HepG2 (cell line): ENCODE results near the gene KNCN. TPM values are rescaled to one million over a fixed set of nuclear protein-coding genes. Genes with fewer than 3 reads are reported as not detected.

Experiments
- ATAC-seq: fragments of 200-7000 bp; cut with Tn5 transposase; 3 replicates; pipeline ENCODE4 v1.9.1; 2020; ENCODE audit warnings: mild to moderate bottlenecking, moderate library complexity
- BruUV-seq: library from RNA; stranded (reverse); fragments of 400-500 nt; replicated peaks from 2 replicates; lab custom pipeline; 2021; lab: Mats Ljungman, UMichigan
- CTCF ChIA-PET: fragments of 300-600 bp; formaldehyde crosslinking; extraction: SDS; loops from one replicate; lab custom pipeline; 2021; ENCODE audit warnings: low total read pairs, inconsistent platforms, low intra/inter-chr PET ratio; lab: Yijun Ruan, JAX
- POLR2A ChIA-PET: fragments of 350-600 bp; sonication (Branson Sonifier 250); formaldehyde crosslinking; loops from one replicate; lab custom pipeline; 2020; ENCODE audit warnings: antibody characterized with exemption, inconsistent platforms; lab: Yijun Ruan, JAX
- DNase-seq: peaks from one replicate; pipeline ENCODE4 v3.0.0-alpha.2; 2015; ENCODE audit warnings: low spot score
- FAIRE-seq: peaks from 3 replicates; lab custom pipeline; 2011; peaks lifted over from hg19 to GRCh38; lab: Jason Lieb, UNC
- H2AFZ ChIP-seq: one replicate; pipeline ENCODE4 v1.6.1; 2011; ENCODE audit warnings: low read length, inconsistent platforms
- H3K27ac ChIP-seq: fragments of 300-600 bp; 3 replicates; pipeline ENCODE4 v1.8.0; 2011; ENCODE audit warnings: mixed run types, mild to moderate bottlenecking, mixed read lengths, low read length, inconsistent platforms; ENCODE audit not compliant: insufficient read depth; ENCODE audit errors: extremely low read length
- H3K27me3 ChIP-seq, 2 experiments: fragments of 200-600 bp in 1 of 2; 2 replicates in 1 of 2; 3 replicates in 1 of 2; pipeline versions ENCODE4 v1.6.0 to v1.8.0; 2011; ENCODE audit warnings: low read length in 2 of 2, mild to moderate bottlenecking in 2 of 2, moderate library complexity in 2 of 2, inconsistent platforms in 1 of 2; ENCODE audit not compliant: insufficient read depth in 2 of 2, control insufficient read depth in 1 of 2
- H3K36me3 ChIP-seq, 2 experiments: fragments of 200-600 bp in 1 of 2; replicated peaks in 1 of 2; 2 replicates in 1 of 2; 3 replicates in 1 of 2; pipeline versions ENCODE4 v1.5.1 to v1.8.0; 2011; ENCODE audit warnings: low read length in 2 of 2, inconsistent platforms in 1 of 2; ENCODE audit not compliant: insufficient read depth in 2 of 2, control insufficient read depth in 1 of 2
- H3K4me1 ChIP-seq: 2 replicates; pipeline ENCODE4 v1.5.1; 2012; ENCODE audit warnings: low read length, inconsistent platforms; ENCODE audit not compliant: insufficient read depth
- H3K4me2 ChIP-seq: 2 replicates; pipeline ENCODE4 v1.6.0; 2011; ENCODE audit warnings: low read depth, low read length, inconsistent platforms
- H3K4me3 ChIP-seq, 3 experiments: fragments of 200-600 bp in 1 of 3; sonication (generic), shearing (Covaris generic) in 1 of 3; replicated peaks in 1 of 3; 2 replicates each; pipeline ENCODE4 v1.5.1; 2011 to 2016; ENCODE audit warnings: low read length in 3 of 3, inconsistent platforms in 2 of 3, low read depth in 2 of 3, mild to moderate bottlenecking in 2 of 3, control low read depth in 1 of 3, mixed read lengths in 1 of 3; ENCODE audit not compliant: insufficient read depth in 1 of 3
- H3K79me2 ChIP-seq: one replicate; pipeline ENCODE4 v1.6.1; 2011; ENCODE audit warnings: low read length, inconsistent platforms; ENCODE audit not compliant: insufficient read depth
- H3K9ac ChIP-seq: 2 replicates; pipeline ENCODE4 v1.6.0; 2011; ENCODE audit warnings: mild to moderate bottlenecking, low read depth, low read length, inconsistent platforms; ENCODE audit not compliant: insufficient read depth
- H3K9me3 ChIP-seq: 2 replicates; pipeline ENCODE4 v1.5.1; 2012; ENCODE audit warnings: mild to moderate bottlenecking, low read length
- H4K20me1 ChIP-seq: 2 replicates; pipeline ENCODE4 v1.6.0; 2011; ENCODE audit warnings: inconsistent platforms, mild to moderate bottlenecking, low read length, moderate library complexity; ENCODE audit not compliant: insufficient read depth
- BCL6 ChIP-seq: IDR thresholded peaks from 2 replicates; pipeline ENCODE4 v1.6.1; 2016; ENCODE audit warnings: missing genetic modification reagents, missing compliant biosample characterization
- PAWR ChIP-seq: sonication (generic); formaldehyde crosslinking; IDR thresholded peaks from 2 replicates; pipeline ENCODE4 v1.4.0; 2020; ENCODE audit warnings: missing genetic modification reagents, mild to moderate bottlenecking, borderline replicate concordance
- ZNF550 ChIP-seq: sonication (generic); formaldehyde crosslinking; IDR thresholded peaks from 2 replicates; pipeline ENCODE4 v1.4.0; 2020; ENCODE audit warnings: mild to moderate bottlenecking, missing genetic modification reagents, borderline replicate concordance
- ZNF569 ChIP-seq: sonication (generic); formaldehyde crosslinking; IDR thresholded peaks from 2 replicates; pipeline ENCODE4 v1.5.0; 2020; ENCODE audit warnings: mild to moderate bottlenecking, missing genetic modification reagents, moderate library complexity, borderline replicate concordance
- WGBS: methylation state at CpG from one replicate; pipeline ENCODE4 v1.1.6; 2017; ENCODE audit warnings: low lambda C conversion rate; 5-methylcytosine and 5-hydroxymethylcytosine counted together
- in situ Hi-C: cut with HindIII; loops from 2 replicates; pipeline ENCODE4 v1.10.0; 2017; ENCODE audit warnings: low pct_unique_long_range_greater_than_20kb; ENCODE audit not compliant: extremely low pct_ligation_motif_present
- intact Hi-C: fragments of 100-400 bp; cut with micrococcal nuclease; formaldehyde crosslinking; loops from one replicate; pipeline ENCODE4 v1.10.0; 2022; ENCODE audit not compliant: unreplicated experiment
- polyA plus RNA-seq, 8 experiments: library from polyadenylated mRNA; depleted of rRNA in 3 of 8; stranded (reverse) in 7 of 8; unstranded in 1 of 8; fragments of >200 nt; fragmentation: Illumina TruSeq in 4 of 8; extraction: Trizol in 4 of 8; gene quantifications; 2 replicates each; pipeline versions ENCODE4 v1.2.1 to v1.2.3, GENCODE V29; 2011 to 2016; ENCODE audit warnings: low read depth in 4 of 8, missing spikeins in 1 of 8, mixed read lengths in 1 of 8; ENCODE audit not compliant: insufficient read depth in 1 of 8
- total RNA-seq, 5 experiments: library from RNA; depleted of rRNA; stranded (reverse); fragments of >200 nt; fragmentation: Illumina TruSeq; extraction: Trizol; gene quantifications; 2 replicates each; pipeline ENCODE4 v1.2.3, GENCODE V29; 2016; ENCODE audit warnings: low read depth in 1 of 5

Gene KNCN
- total and polyA plus RNA-seq, 2 of the 13 experiments (the other 11 are each of a cell fraction or from before 2014, with no cell fraction given) = not detected

- CTCF ChIA-PET = no interaction called here
- no peak for FAIRE-seq
Measured at GRCh38 chr1:46522184-46522968, 29.1 kb downstream of the KNCN start.

GRCh38 chr1:46521414-46521813, 30.0 kb downstream of the KNCN start:
- ATAC-seq = no peak
- H3K36me3 ChIP-seq = no peaks in the 10 kb centered on the region
- no peaks in the 10 kb centered on the region for H3K79me2 ChIP-seq
- no peak for FAIRE-seq
- H2AFZ ChIP-seq = no peak overlapping the region
- WGBS = 20% methylated on average over 2 of the region's 2 CpGs
- H4K20me1 ChIP-seq = 0 out of 2 replicates have a peak, but pooled peaks cover 4% of the 10 kb centered on the region
- H3K27me3 ChIP-seq = peaks cover 2 to 52% of the 10 kb centered on the region in 2 experiments; a peak in 3 of 5 replicates
- in situ Hi-C loops (no loop called here), intact Hi-C loops (no loop called here)
- no peak for DNase-seq
- H3K4me2 ChIP-seq = no peak overlapping the region
- H3K4me3 ChIP-seq = no peak overlapping the region
- no peak overlapping the region for H3K27ac ChIP-seq
- ChIA-PET CTCF (no interaction called here), POLR2A (no interaction called here)
- peaks cover 21% of the 10 kb centered on the region for H3K4me1 ChIP-seq
- no TSS peak for BruUV-seq
- H3K9ac ChIP-seq = no peak overlapping the region
- H3K9me3 ChIP-seq = no peaks in the 10 kb centered on the region
- TF ChIP-seq ZNF550 (CRISPR knock-in tag) (no peak), PAWR (CRISPR knock-in tag) (no peak)

More at GRCh38 chr1:46522184-46522968, 29.1 kb downstream of the KNCN start:
- no peaks in the 10 kb centered on the region for H3K79me2 ChIP-seq
- H3K4me2 ChIP-seq = no peak overlapping the region
- POLR2A ChIA-PET = no interaction called here
- no peaks in the 10 kb centered on the region for H3K36me3 ChIP-seq
- H3K4me1 ChIP-seq = peaks cover 30% of the 10 kb centered on the region
- in situ Hi-C loops (no loop called here), intact Hi-C loops (no loop called here)
- H3K4me3 ChIP-seq = no peak overlapping the region
- no TSS peak for BruUV-seq
- no peak overlapping the region for H3K9ac ChIP-seq
- H3K27me3 ChIP-seq = peaks cover 2 to 44% of the 10 kb centered on the region in 2 experiments; a peak in 3 of 5 replicates
- ATAC-seq (no peak), DNase-seq (no peak)
- peak; percentile 75 for TF ChIP-seq BCL6
- no peak for TF ChIP-seq ZNF569 (CRISPR knock-in tag)
- H3K9me3 ChIP-seq = no peaks in the 10 kb centered on the region
- H4K20me1 ChIP-seq = peaks cover 7% of the 10 kb centered on the region; the same call in 1 of the 2 replicates
- 9% methylated on average over 8 of the region's 16 CpGs for WGBS
- no peak overlapping the region for H2AFZ ChIP-seq
- no peak overlapping the region for H3K27ac ChIP-seq
